ENCODE results near the gene SOX14.
A peak's percentile ranks its signal among the peaks of the same experiment; 100 is the strongest.

The SOX14 gene

GRCh38 chr3:137765310-137766033 is 1.4 kb downstream of the SOX14 start:
- H3K4me3 Mint-ChIP-seq: no peak overlapping the region
- ATAC-seq (no peak), DNase-seq (ENCODE audit: low spot score in 2 of 2) (no peak)
- peaks cover 7% of the 10 kb centered on the region for H3K4me1 Mint-ChIP-seq
- peaks cover 2% of the 10 kb centered on the region for H3K9me3 Mint-ChIP-seq
- H3K36me3 Mint-ChIP-seq: no peaks in the 10 kb centered on the region
- H3K27ac Mint-ChIP-seq: no peak overlapping the region

DNA sequence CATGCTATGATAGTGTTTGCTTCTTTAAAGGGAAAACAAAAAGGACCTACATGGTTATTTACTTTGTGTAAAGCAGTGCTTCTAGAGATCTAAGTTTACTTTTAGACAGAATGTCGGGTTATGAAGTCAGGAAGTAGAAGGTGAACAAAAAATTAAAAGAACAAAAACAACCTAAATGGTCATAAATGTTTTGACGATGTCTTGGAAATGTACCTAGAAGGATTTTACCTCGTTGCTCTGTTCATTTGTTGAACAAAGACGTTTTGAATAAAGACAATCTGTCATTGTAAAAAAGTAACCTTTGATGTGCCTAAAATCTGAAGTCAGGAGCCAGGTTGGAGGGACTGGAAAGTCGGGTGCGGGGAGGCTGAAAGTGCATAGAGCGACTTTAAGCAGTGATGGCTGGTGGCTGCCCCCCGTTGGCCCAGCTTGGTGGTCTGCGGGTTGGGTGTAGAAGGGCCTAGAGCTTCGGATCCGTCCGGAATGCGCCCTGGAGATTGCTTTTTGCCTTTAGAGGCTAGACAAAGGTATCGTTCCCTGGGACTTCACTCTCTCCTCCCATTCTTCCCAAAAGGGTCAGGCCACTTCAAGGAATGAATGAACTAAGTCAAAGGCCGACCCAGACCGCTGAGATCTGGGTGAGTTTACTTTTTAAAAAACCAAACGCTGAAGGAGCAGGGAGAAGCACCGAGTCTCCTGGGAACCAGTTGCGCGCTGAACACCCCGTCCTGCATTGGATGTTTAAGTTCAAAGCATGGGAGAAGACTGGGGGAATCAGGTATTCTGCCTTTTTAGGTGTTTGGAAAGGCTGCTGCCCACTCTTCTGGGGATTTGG is 2.1 kb downstream of the SOX14 start:
- H3K27ac Mint-ChIP-seq: no peak overlapping the region
- H3K4me1 Mint-ChIP-seq: no peaks in the 10 kb centered on the region
- DNase-seq (ENCODE audit: low spot score in 2 of 2): no peak
- H3K4me3 Mint-ChIP-seq: no peak overlapping the region
- no peaks in the 10 kb centered on the region for H3K36me3 Mint-ChIP-seq
- H3K9me3 Mint-ChIP-seq: no peaks in the 10 kb centered on the region
- no peak for ATAC-seq

- no peak for ATAC-seq
- H3K4me1 Mint-ChIP-seq: peaks cover 5% of the 10 kb centered on the region
- no peak for DNase-seq (ENCODE audit: low spot score in 2 of 2)
Measured at GRCh38 chr3:137766876-137767537, 2.9 kb downstream of the SOX14 start.

DNA sequence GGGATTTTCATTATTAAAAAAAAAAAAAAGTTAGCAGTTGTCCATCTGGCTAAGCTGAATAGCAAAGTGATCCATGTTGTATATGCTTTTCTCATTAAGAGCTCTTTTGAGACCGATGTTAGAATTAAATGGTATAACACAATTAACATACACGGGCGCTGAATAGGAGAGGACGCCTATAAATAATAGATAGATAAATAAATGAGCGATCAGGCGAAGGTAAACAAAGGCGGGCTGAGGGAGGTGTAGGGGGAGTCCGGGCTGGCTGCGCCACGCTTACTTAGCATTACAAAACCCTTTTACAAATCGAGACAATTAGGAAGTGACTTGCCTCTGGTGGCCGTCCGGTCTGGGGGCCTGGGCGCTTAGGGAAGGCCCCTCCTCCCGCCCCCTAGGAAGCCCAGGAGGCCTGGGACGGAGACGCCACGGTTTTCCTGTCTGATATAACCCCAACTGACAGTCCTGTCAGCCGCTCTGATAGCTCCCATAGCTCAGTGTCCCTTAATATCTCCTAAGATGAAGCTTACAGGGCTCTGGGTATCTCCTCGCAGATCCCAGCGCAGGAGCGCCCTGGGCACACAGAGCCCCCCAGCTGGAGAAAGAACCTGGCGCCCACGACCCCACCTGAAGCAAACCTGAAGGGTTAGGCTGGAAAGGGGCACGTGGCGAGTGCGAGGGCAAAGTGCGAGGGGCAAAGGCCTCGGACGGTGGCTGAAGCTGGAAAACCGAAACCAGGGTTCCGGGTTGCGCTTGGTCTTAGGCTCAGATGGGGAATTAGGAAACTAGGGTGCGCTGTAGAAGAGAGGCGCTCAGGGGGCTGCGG is 3.6 kb downstream of the SOX14 start:
- DNase-seq (ENCODE audit: low spot score in 2 of 2) (no peak), ATAC-seq (no peak)
- H3K36me3 Mint-ChIP-seq: no peaks in the 10 kb centered on the region
- H3K27ac Mint-ChIP-seq: no peak overlapping the region
- H3K9me3 Mint-ChIP-seq: no peaks in the 10 kb centered on the region
- H3K4me3 Mint-ChIP-seq: no peak overlapping the region
- peaks cover 5% of the 10 kb centered on the region for H3K4me1 Mint-ChIP-seq

More at GRCh38 chr3:137766876-137767537, 2.9 kb downstream of the SOX14 start:
- Mint-ChIP-seq H3K36me3 (no peaks in the 10 kb centered on the region), H3K27ac (no peak overlapping the region), H3K4me3 (no peak overlapping the region), H3K9me3 (no peaks in the 10 kb centered on the region)

DNA sequence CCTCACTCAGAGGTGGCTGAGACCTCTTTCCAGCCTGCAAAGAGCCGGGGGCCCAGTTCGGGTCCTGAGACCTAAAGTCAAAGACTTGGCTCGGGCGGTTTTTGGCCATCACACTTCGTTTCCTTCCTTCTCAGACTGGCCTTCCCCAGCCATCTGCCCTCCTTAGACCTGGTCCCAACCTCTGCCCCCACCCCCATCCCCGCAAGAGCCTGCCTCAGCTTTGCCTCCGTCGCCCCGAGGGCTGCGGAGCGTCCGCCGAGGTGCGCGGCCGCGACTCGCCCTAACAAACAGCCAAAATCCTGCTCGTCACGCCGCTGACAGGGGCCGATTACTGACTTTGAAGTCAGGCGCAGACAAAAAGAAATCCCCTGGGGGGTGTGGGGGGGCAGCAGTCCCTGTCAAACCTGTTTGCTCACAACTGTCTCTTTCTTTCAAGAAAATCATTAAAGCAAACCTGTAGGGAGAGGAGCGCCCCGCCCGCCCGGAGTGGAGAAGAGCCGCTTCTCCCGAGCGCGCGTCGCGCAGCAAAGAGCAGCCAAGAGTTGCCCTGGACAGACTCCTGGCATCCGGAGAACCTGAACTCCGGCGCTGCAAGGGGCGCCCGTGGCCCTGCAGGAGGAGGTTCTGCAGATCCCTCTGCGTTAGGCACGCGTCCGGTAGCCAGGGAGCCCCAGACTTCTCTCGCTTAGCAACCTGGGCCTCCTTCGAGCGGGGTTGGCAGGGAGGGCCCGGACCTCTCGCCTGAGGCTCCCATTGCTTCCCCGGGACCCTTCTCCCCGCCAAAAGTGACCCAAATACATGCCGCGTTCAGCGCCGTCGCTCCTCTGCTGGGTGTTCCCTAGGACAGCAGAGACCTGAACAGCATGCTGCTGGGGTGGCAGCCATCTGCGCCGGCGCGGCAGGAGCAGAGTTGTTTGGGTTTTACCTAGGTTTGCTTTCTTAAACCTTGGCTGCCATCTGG is 4.5 kb downstream of the SOX14 start:
- DNase-seq (ENCODE audit: low spot score in 2 of 2): no peak
- no peak overlapping the region for H3K27ac Mint-ChIP-seq
- no peaks in the 10 kb centered on the region for H3K9me3 Mint-ChIP-seq
- peaks cover 5% of the 10 kb centered on the region for H3K4me1 Mint-ChIP-seq
- no peak overlapping the region for H3K4me3 Mint-ChIP-seq
- ATAC-seq: no peak
- H3K36me3 Mint-ChIP-seq: no peaks in the 10 kb centered on the region

DNA sequence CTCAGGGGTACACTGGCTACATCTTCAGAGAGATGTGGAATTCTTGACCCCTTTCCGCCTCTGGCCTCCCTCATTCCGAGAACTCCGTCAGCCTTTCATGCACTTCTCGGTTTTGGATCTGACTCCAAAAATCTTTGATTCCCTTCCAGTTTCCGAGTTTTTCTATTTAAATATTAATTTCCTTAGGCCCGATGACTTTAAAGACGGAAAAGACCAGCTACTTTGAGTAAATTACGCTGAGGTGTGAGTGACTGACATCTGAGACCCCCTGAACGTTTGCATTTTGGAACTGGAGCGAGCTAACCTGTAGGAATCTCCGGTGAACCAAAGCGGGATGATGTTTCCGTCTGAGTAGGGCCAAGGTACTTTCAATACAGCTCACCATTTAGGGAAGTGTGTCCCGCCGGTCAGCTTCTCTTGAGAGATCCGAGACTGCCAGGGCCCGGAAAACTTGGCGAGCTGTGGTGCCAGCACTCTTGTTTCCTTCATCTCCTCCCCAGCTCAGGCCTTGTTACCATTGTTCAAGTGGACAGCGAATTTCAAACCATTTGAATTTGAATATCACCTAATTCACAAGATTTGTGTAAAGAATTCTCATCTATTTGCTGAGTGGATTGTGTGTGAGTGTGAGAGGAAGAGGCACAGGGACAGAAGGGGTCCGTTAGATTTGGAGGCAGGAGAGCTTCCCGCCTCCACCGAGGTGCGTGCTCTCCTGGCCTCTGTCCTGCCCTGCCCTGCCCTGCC is 5.4 kb downstream of the SOX14 start:
- no peak overlapping the region for H3K4me3 Mint-ChIP-seq
- no peaks in the 10 kb centered on the region for H3K9me3 Mint-ChIP-seq
- ATAC-seq (no peak), DNase-seq (ENCODE audit: low spot score in 2 of 2) (no peak)
- no peak overlapping the region for H3K27ac Mint-ChIP-seq
- H3K36me3 Mint-ChIP-seq: no peaks in the 10 kb centered on the region
- H3K4me1 Mint-ChIP-seq: peaks cover 5% of the 10 kb centered on the region

DNA sequence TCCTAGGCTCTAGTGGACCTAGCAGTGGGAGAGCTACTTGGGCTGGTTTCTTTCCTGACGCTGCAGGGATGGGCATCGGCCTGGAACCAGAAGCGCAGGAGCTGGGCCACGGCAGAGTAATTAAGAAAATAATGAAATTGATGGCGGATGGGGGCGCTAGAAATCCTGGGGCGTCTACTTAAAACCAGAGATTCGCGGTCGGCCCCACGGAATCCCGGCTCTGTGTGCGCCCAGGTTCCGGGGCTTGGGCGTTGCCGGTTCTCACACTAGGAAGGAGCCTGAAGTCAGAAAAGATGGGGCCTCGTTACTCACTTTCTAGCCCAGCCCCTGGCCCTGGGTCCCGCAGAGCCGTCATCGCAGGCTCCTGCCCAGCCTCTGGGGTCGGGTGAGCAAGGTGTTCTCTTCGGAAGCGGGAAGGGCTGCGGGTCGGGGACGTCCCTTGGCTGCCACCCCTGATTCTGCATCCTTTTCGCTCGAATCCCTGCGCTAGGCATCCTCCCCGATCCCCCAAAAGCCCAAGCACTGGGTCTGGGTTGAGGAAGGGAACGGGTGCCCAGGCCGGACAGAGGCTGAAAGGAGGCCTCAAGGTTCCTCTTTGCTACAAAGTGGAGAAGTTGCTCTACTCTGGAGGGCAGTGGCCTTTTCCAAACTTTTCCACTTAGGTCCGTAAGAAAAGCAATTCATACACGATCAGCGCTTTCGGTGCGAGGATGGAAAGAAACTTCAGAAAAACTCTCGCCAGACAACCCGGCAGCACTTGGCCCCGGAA is 6.1 kb downstream of the SOX14 start:
- no peaks in the 10 kb centered on the region for H3K9me3 Mint-ChIP-seq
- H3K36me3 Mint-ChIP-seq: no peaks in the 10 kb centered on the region
- H3K4me3 Mint-ChIP-seq: no peak overlapping the region
- DNase-seq (ENCODE audit: low spot score in 2 of 2): no peak
- H3K27ac Mint-ChIP-seq: no peak overlapping the region
- no peak for ATAC-seq
- H3K4me1 Mint-ChIP-seq: peaks cover 5% of the 10 kb centered on the region

DNA sequence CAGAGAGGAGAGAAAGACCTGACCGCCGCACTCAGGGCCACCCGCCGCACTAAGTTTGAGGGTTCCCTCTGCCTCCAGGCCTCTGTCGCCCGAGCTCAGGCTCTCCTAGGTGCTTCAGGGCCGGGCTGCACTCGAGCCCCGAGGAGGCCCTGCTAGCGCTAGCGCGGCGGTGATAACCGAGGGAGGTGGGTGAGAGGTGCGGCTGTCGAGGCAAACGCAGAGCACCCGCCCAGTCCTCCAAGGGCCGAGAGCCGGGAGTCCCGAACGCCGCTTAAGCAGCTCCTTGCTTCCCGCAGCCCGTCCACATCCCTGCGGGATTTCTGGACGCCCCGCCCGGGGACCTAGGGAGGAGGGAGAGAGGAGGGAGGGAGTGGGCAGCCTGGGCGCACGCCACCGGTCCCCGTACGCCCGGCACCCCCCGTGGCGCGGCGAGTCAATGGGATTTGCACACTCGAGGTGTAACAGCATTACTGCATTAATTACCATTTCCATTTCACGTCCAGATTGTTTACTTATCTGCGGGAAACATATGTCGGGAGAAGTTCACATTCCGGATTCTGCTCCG is 6.8 kb downstream of the SOX14 start:
- peak; percentile 24 for ATAC-seq
- no peak for DNase-seq (ENCODE audit: low spot score in 2 of 2)
- no peak overlapping the region for H3K27ac Mint-ChIP-seq
- no peak overlapping the region for H3K4me3 Mint-ChIP-seq
- H3K4me1 Mint-ChIP-seq: peaks cover 5% of the 10 kb centered on the region
- H3K9me3 Mint-ChIP-seq: no peaks in the 10 kb centered on the region
- H3K36me3 Mint-ChIP-seq: no peaks in the 10 kb centered on the region

- no peaks in the 10 kb centered on the region for H3K36me3 Mint-ChIP-seq
- peaks cover 5% of the 10 kb centered on the region for H3K4me1 Mint-ChIP-seq
- no peak overlapping the region for H3K27ac Mint-ChIP-seq
- no peaks in the 10 kb centered on the region for H3K9me3 Mint-ChIP-seq
- no peak for ATAC-seq
- DNase-seq (ENCODE audit: low spot score in 2 of 2): no peak
- H3K4me3 Mint-ChIP-seq: no peak overlapping the region
Measured at GRCh38 chr3:137771401-137772213, 7.5 kb downstream of the SOX14 start.

GRCh38 chr3:137772214-137772955 is 8.3 kb downstream of the SOX14 start:
- peaks cover 5% of the 10 kb centered on the region for H3K4me1 Mint-ChIP-seq
- ATAC-seq (no peak), DNase-seq (ENCODE audit: low spot score in 2 of 2) (no peak)
- no peaks in the 10 kb centered on the region for H3K36me3 Mint-ChIP-seq
- H3K27ac Mint-ChIP-seq: no peak overlapping the region
- H3K9me3 Mint-ChIP-seq: no peaks in the 10 kb centered on the region
- no peak overlapping the region for H3K4me3 Mint-ChIP-seq

DNA sequence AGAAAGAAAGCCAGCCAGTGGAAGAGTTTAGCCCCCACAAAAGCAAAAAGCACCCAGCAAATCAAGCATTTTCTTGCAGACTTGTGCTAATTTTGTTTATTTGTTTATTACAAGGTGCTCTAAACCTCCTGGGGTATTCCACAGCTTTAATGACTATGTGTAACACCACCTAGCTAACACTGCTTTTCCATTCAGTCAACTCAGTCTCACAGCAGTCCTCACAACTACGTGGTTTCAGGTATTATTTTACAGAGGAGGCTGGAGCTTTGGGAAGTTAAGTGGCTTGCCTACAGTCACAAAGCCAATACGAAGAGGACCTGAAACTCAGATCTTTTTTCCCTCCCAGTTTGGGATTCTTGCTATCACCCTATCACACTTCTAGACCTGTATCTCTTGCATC is 14.8 kb downstream of the SOX14 start:
- Mint-ChIP-seq H3K4me1 (no peaks in the 10 kb centered on the region), H3K36me3 (no peaks in the 10 kb centered on the region), H3K4me3 (no peak overlapping the region), H3K27ac (no peak overlapping the region), H3K9me3 (no peaks in the 10 kb centered on the region)
- no peak for ATAC-seq
- no peak for DNase-seq (ENCODE audit: low spot score in 2 of 2)

- Mint-ChIP-seq H3K9me3 (no peaks in the 10 kb centered on the region), H3K4me3 (no peak overlapping the region), H3K27ac (no peak overlapping the region), H3K36me3 (no peaks in the 10 kb centered on the region), H3K4me1 (no peaks in the 10 kb centered on the region)
- DNase-seq (ENCODE audit: low spot score in 2 of 2): no peak
- ATAC-seq: no peak
Measured at GRCh38 chr3:137787529-137787928, 23.4 kb downstream of the SOX14 start.

Measured in stimulated activated effector memory CD8-positive, alpha-beta T cell treated with anti-CD3 and anti-CD28 coated beads, Interleukin-12 subunit alpha, Interleukin-12 subunit beta, amount 100 ng/mL, for 72 hours (primary cell).